Measurements from ENCODE around the gene PDLIM3.
"Not testable (repeated sequence)": the region's sequence is repeated elsewhere in the genome, so short reads cannot be mapped to it uniquely, and the experiment has no call there.

Gene PDLIM3

GRCh38 chr4:185554365-185555126 is 19.2 kb upstream of the PDLIM3 start:
- no peak for DNase-seq (ENCODE audit: low spot score)

DNA sequence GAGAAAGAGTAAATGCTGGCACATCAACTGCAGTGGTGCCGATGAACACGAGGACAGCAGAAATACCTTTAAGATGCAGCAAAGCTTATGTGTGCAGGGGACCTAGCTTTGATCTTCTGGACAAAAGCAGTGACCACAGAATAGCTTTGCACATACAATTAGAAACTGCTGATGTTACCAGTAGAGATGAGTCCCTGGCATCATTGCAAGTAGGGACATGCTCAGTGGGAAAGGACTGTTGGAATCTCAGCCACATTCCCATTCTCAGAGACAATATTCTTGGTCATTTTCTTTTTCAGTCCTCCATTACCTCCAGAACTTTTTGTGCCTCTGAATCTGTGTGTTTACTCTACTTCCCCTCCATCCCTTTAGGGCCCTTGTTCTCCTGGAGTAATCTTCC is 16.9 kb upstream of the PDLIM3 start:
- DNase-seq (ENCODE audit: low spot score), result no peak

- no peak for DNase-seq (ENCODE audit: low spot score)
These were observed 15.6 kb upstream of the PDLIM3 start for GRCh38 chr4:185550933-185551332.

DNA sequence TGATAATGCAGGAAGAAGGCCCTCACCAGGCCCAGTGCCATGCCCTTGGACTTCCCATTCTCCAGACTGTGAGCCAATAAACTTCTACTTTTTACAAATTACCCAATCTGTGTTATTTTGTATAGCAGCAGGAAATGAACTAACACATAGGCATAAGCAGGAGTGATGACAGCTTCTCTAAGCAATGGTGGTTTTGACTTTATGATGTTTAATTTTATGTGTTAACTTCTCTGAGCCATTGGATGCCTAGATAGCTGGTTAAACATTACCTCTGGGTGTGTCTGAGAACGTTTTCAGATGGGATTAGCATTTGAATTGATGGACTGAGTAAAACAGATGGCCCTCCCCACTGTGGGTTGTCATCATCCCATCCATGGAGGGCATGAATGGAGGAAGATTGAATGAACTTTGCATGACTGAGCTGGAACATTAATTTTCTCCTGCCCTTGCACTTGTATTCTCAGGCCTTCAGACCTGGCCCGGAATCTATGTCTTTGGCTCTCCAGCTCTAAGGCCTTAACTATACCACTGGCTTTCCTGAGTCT is 13.9 kb upstream of the PDLIM3 start:
- DNase-seq (ENCODE audit: low spot score), result no peak

GRCh38 chr4:185548587-185548986 is 13.3 kb upstream of the PDLIM3 start:
- DNase-seq (ENCODE audit: low spot score), result no peak

GRCh38 chr4:185546335-185546734 is 11.0 kb upstream of the PDLIM3 start:
- DNase-seq (ENCODE audit: low spot score), result no peak

- no peak for DNase-seq (ENCODE audit: low spot score)
These were observed 7.5 kb upstream of the PDLIM3 start for GRCh38 chr4:185542626-185543315.

GRCh38 chr4:185541251-185541727 is 6.0 kb upstream of the PDLIM3 start:
- no peak for DNase-seq (ENCODE audit: low spot score)

GRCh38 chr4:185540487-185541120 is 5.3 kb upstream of the PDLIM3 start:
- no peak for DNase-seq (ENCODE audit: low spot score)

DNA sequence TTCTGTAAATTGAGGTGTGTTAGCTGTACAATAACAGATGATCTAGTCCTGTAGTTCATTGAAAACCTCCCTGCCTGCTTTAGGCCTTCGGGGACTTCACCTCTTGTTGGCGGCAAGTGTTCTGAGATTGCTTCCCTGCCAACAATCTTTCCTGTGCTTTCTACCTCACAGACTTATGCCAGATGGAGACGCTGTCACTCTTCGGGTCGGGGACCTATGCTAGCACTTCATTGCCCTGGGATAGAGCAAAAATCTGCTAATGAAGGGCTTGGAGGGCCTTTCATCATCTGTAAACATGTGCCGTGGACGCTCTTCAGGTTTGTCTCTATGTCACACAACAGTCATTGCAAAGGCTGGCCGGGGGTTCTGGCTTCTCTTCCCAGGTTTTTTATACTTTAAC is 4.7 kb upstream of the PDLIM3 start:
- DNase-seq (ENCODE audit: low spot score), result no peak

DNA sequence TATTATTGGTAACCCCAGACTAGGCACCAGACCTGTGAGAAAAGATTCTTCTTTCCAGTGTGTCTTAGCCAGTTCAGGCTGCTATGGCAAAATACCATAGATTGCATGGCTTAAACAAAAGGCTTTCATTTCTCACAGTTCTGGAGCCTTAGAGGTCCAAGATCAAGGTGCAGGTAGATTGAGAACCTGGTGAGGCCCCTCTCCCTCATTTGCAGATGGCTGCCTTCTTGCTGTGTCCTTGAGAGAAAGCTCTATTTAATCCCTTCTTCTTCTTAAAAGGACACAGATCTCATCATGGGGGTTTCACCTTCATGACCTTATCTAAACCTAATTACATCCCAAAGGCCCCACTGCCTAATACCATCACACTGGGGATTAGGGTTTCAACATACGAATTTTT is 3.5 kb upstream of the PDLIM3 start:
- no peak for DNase-seq (ENCODE audit: low spot score)

DNA sequence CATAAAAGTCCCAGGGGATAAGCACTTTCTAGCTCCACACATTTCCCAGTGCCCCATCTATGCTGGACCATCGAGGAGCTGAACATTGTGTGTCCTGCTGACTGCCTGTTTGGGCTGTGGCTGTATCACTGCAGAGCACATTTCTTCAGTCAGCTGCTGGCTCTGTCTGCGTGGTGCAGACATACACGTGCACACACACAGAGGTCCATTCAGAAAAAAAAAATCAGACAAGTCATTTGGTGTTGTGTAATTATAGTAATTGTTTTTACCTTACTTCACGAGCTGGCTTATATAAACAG is 1.1 kb upstream of the PDLIM3 start:
- no peak for DNase-seq (ENCODE audit: low spot score)

GRCh38 chr4:185535612-185536410 is 504 bp upstream of the PDLIM3 start:
- no peak for DNase-seq (ENCODE audit: low spot score)

DNA sequence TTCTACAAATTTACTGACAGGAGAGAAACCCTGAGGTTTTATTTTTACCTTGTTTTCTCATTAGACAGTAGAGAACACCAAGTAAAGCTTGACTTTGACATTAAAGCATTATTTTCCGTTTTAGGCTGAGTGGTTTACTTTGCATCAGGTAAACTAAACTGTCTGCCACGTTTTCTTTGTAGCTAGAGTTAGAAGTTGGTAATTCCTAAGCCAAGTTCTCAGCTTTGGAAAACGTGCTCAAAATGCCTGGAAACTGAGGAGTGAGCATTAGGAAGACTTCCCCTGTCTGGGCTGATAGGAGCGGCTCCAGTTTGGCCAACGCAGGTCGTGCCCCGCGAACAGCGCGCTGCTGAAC is 819 bp downstream of the PDLIM3 start:
- no peak for DNase-seq (ENCODE audit: low spot score)

DNA sequence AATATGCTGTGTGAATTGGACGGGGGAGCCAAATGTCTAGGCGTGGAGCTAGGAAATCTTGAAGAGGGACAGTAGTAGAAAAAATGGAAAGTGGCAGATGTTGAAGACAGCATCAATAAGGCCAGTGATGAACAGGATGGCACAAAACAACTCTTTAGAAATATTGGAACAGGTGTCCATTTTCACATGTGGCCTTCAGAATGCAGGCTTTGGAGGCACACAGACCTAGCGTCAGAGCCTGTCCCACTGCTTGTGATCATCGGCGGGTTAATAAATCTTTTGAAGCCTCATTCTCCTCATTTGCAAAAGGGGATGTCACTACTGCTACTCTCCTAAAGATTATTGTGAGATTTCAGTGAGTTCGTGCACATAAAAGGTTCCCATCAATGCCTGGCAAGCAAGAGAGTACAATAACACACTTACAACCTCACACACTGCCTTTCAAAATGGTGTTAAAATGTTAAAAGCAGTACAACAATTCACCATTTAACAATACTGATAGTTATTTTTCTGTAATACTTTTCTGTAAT is 2.4 kb downstream of the PDLIM3 start:
- no peak for DNase-seq (ENCODE audit: low spot score)

- DNase-seq (ENCODE audit: low spot score), result no peak
These were observed 3.0 kb downstream of the PDLIM3 start for GRCh38 chr4:185532293-185532692.

- DNase-seq (ENCODE audit: low spot score), result not testable (repeated sequence)
These were observed 3.7 kb downstream of the PDLIM3 start for GRCh38 chr4:185531654-185532053.

DNA sequence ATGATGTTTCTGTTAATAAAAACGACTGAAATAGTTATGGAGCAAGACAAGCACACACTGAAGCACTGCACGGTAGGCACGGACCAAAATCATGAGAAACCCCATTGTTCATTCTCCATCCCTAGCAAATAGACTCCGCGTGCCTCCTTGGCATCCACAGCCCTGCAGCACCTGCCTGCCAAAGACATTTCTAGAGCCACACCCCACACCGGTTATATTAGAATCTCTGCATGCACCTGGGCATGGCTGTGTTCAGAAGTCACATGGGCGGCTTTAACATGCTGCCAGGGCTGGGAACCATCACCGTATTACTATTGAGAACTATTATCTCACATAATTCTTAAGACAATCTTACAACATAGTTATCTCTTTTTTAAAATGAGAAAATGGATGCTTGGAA is 5.9 kb downstream of the PDLIM3 start:
- no peak for DNase-seq (ENCODE audit: low spot score)

GRCh38 chr4:185524888-185525863 is 10.1 kb downstream of the PDLIM3 start:
- DNase-seq (ENCODE audit: low spot score), result no peak

- DNase-seq (ENCODE audit: low spot score), result no peak
These were observed 11.4 kb downstream of the PDLIM3 start for GRCh38 chr4:185523862-185524261.

GRCh38 chr4:185522451-185522850 is 12.9 kb downstream of the PDLIM3 start:
- no peak for DNase-seq (ENCODE audit: low spot score)
